Keratinocyte (primary cell): ENCODE measurements around the gene ADGRL3.
"Not testable (repeated sequence)": the region's sequence is repeated elsewhere in the genome, so short reads cannot be mapped to it uniquely, and the experiment has no call there.

Experiments
- EZH2 ChIP-seq: IDR thresholded peaks from one replicate; pipeline ENCODE4 v1.6.1; 2012; ENCODE audit warnings: inconsistent platforms, mild to moderate bottlenecking, low read length, moderate library complexity
- TF ChIP-seq, protein P1 (sequence below), 3 experiments: IDR thresholded peaks in 1 of 3; conservative IDR thresholded peaks in 1 of 3; optimal IDR thresholded peaks in 1 of 3; 2 replicates in 2 of 3; 3 replicates in 1 of 3; pipeline versions ENCODE3 to v1.5.1; 2011; ENCODE audit warnings: low read length in 3 of 3, mild to moderate bottlenecking in 3 of 3, moderate library complexity in 2 of 3, control low read depth in 1 of 3, inconsistent platforms in 1 of 3; ENCODE audit not compliant: insufficient read depth in 2 of 3; ENCODE audit errors: extremely low read depth in 1 of 3

DNA sequence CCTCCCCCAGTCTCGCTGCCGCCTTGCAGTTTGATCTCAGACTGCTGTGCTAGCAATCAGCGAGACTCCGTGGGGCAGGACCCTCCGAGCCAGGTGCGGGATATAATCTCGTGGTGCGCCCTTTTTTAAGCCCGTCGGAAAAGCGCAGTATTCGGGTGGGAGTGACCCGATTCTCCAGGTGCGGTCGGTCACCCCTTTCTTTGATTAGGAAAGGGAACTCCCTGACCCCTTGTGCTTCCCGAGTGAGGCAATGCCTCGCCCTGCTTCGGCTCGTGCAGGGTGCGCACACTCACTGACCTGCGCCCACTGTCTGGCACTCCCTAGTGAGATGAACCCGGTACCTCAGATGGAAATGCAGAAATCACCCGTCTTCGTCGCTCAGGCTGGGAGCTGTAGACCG, 172.7 kb downstream of the ADGRL3 start:
- TF ChIP-seq, protein P1, sequence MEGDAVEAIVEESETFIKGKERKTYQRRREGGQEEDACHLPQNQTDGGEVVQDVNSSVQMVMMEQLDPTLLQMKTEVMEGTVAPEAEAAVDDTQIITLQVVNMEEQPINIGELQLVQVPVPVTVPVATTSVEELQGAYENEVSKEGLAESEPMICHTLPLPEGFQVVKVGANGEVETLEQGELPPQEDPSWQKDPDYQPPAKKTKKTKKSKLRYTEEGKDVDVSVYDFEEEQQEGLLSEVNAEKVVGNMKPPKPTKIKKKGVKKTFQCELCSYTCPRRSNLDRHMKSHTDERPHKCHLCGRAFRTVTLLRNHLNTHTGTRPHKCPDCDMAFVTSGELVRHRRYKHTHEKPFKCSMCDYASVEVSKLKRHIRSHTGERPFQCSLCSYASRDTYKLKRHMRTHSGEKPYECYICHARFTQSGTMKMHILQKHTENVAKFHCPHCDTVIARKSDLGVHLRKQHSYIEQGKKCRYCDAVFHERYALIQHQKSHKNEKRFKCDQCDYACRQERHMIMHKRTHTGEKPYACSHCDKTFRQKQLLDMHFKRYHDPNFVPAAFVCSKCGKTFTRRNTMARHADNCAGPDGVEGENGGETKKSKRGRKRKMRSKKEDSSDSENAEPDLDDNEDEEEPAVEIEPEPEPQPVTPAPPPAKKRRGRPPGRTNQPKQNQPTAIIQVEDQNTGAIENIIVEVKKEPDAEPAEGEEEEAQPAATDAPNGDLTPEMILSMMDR (optimal IDR thresholded peaks at IDR 0.05 in 1 of 3, IDR thresholded peaks at IDR 0.05 in 1 of 3, conservative IDR thresholded peaks at IDR 0.05 in 1 of 3; ENCODE audit: extremely low read depth in 1 of 3, insufficient read depth in 2 of 3, low read length in 3 of 3): not testable (repeated sequence)
- TF ChIP-seq EZH2: not testable (repeated sequence)
